H9 (cell line): ENCODE data around the gene LRP1B. TPM values are rescaled to one million over a fixed set of nuclear protein-coding genes. Genes with fewer than 3 reads are reported as not detected.

Experiments
- DNase-seq: peaks from one replicate; pipeline ENCODE4 v3.0.0-alpha.2; 2017
- H2AFZ ChIP-seq: one replicate; pipeline ENCODE4 v1.6.1; 2013; ENCODE audit warnings: mild to moderate bottlenecking, low read length, control low read depth, moderate library complexity
- H2AK5ac ChIP-seq: 2 replicates; pipeline ENCODE4 v1.6.1; 2013; ENCODE audit warnings: low read length, control low read depth, mixed read lengths; ENCODE audit not compliant: insufficient read length
- H2BK120ac ChIP-seq: one replicate; pipeline ENCODE4 v1.6.1; 2013; ENCODE audit warnings: low read depth, mild to moderate bottlenecking, low read length, control low read depth, inconsistent platforms; ENCODE audit not compliant: poor library complexity, severe bottlenecking
- H2BK12ac ChIP-seq: 2 replicates; pipeline ENCODE4 v1.6.1; 2013; ENCODE audit warnings: low read length, control low read depth, mixed read lengths, low read depth; ENCODE audit not compliant: insufficient read length
- H2BK15ac ChIP-seq: 2 replicates; pipeline ENCODE4 v1.6.1; 2013; ENCODE audit warnings: low read depth, low read length, control low read depth
- H2BK20ac ChIP-seq: one replicate; pipeline ENCODE4 v1.6.1; 2013; ENCODE audit warnings: low read depth, mild to moderate bottlenecking, low read length, control low read depth, inconsistent platforms; ENCODE audit not compliant: poor library complexity, severe bottlenecking
- H2BK5ac ChIP-seq: 2 replicates; pipeline ENCODE4 v1.6.1; 2013; ENCODE audit warnings: low read length, control low read depth, mixed read lengths; ENCODE audit not compliant: insufficient read length
- H3K14ac ChIP-seq: 2 replicates; pipeline ENCODE4 v1.6.1; 2013; ENCODE audit warnings: low read length, control low read depth; ENCODE audit not compliant: insufficient read depth
- H3K18ac ChIP-seq: 2 replicates; pipeline ENCODE4 v1.6.1; 2013; ENCODE audit warnings: low read depth, mild to moderate bottlenecking, mixed read lengths, low read length, control low read depth; ENCODE audit not compliant: insufficient read length
- H3K23ac ChIP-seq: 2 replicates; pipeline ENCODE4 v1.6.1; 2013; ENCODE audit warnings: low read length, control low read depth, mixed read lengths, low read depth; ENCODE audit not compliant: insufficient read length
- H3K23me2 ChIP-seq: 2 replicates; pipeline ENCODE4 v1.6.1; 2013; ENCODE audit warnings: low read depth, mild to moderate bottlenecking, mixed read lengths, low read length, control low read depth; ENCODE audit not compliant: insufficient read length, poor library complexity, severe bottlenecking
- H3K27ac ChIP-seq: 2 replicates; pipeline ENCODE4 v1.5.1; 2013; ENCODE audit warnings: low read length, control low read depth, mixed read lengths, low read depth; ENCODE audit not compliant: insufficient read length
- H3K27me3 ChIP-seq: 2 replicates; pipeline ENCODE4 v1.6.1; 2013; ENCODE audit warnings: low read length, control low read depth, inconsistent platforms; ENCODE audit not compliant: insufficient read depth
- H3K4ac ChIP-seq: 2 replicates; pipeline ENCODE4 v1.6.1; 2013; ENCODE audit warnings: low read depth, mild to moderate bottlenecking, control low read depth, inconsistent platforms, low read length, moderate library complexity
- H3K4me1 ChIP-seq: 2 replicates; pipeline ENCODE4 v1.6.1; 2013; ENCODE audit warnings: low read length, control low read depth, inconsistent platforms; ENCODE audit not compliant: insufficient read depth
- H3K4me2 ChIP-seq: 2 replicates; pipeline ENCODE4 v1.6.1; 2013; ENCODE audit warnings: low read length, control low read depth, mixed read lengths; ENCODE audit not compliant: insufficient read length, insufficient read depth
- H3K56ac ChIP-seq: 2 replicates; pipeline ENCODE4 v1.6.1; 2013; ENCODE audit warnings: low read depth, mild to moderate bottlenecking, mixed read lengths, low read length, control low read depth; ENCODE audit not compliant: insufficient read length
- H3K79me1 ChIP-seq: 2 replicates; pipeline ENCODE4 v1.6.1; 2013; ENCODE audit warnings: low read depth, mild to moderate bottlenecking, moderate library complexity, low read length, control low read depth, inconsistent platforms; ENCODE audit not compliant: insufficient read depth, poor library complexity, severe bottlenecking
- H3K79me2 ChIP-seq: 2 replicates; pipeline ENCODE4 v1.6.1; 2013; ENCODE audit warnings: low read length, control low read depth, inconsistent platforms; ENCODE audit not compliant: insufficient read depth
- H3K9ac ChIP-seq: 2 replicates; pipeline ENCODE4 v1.6.1; 2013; ENCODE audit warnings: low read length, control low read depth, mixed read lengths; ENCODE audit not compliant: insufficient read length; ENCODE audit errors: extremely low read depth
- H3K9me3 ChIP-seq: one replicate; pipeline ENCODE4 v1.6.1; 2013; ENCODE audit warnings: low read depth, low read length, inconsistent platforms; ENCODE audit not compliant: control insufficient read depth
- H3T11ph ChIP-seq: one replicate; pipeline ENCODE4 v1.6.1; 2013; ENCODE audit warnings: mild to moderate bottlenecking, low read length, control low read depth, inconsistent platforms
- H4K20me1 ChIP-seq: one replicate; pipeline ENCODE4 v1.6.1; 2013; ENCODE audit not compliant: control insufficient read depth, insufficient read length, insufficient read depth
- H4K5ac ChIP-seq: 2 replicates; pipeline ENCODE4 v1.6.1; 2013; ENCODE audit warnings: low read depth, mild to moderate bottlenecking, mixed read lengths, low read length, control low read depth; ENCODE audit not compliant: insufficient read length
- H4K8ac ChIP-seq: replicated peaks from 2 replicates; pipeline ENCODE4 v1.6.1; 2013; ENCODE audit warnings: low read length, control low read depth, mixed read lengths, low read depth; ENCODE audit not compliant: insufficient read length
- H4K91ac ChIP-seq: 2 replicates; pipeline ENCODE4 v1.6.1; 2013; ENCODE audit warnings: low read depth, mild to moderate bottlenecking, moderate library complexity, mixed read lengths, low read length, control low read depth; ENCODE audit not compliant: insufficient read length
- H3K27ac Mint-ChIP-seq, 3 experiments: 2 replicates in 2 of 3; 3 replicates in 1 of 3; pipeline ENCODE4 v1.8.0; 2020 to 2021; ENCODE audit warnings: mixed read lengths in 3 of 3, mild to moderate bottlenecking in 1 of 3, moderate library complexity in 1 of 3
- H3K27me3 Mint-ChIP-seq: 2 replicates; pipeline ENCODE4 v1.8.0; 2021; ENCODE audit warnings: low read depth, mild to moderate bottlenecking, moderate library complexity, mixed read lengths
- H3K36me3 Mint-ChIP-seq, 3 experiments: 2 replicates in 2 of 3; 3 replicates in 1 of 3; pipeline ENCODE4 v1.8.0; 2020 to 2021; ENCODE audit warnings: low read depth in 3 of 3, mixed read lengths in 3 of 3; ENCODE audit not compliant: insufficient read depth in 1 of 3
- H3K4me1 Mint-ChIP-seq, 2 experiments: 2 replicates each; pipeline ENCODE4 v1.8.0; 2020; ENCODE audit warnings: mixed read lengths in 2 of 2
- H3K4me3 Mint-ChIP-seq, 2 experiments: 2 replicates in 1 of 2; 3 replicates in 1 of 2; pipeline ENCODE4 v1.8.0; 2020 to 2021; ENCODE audit warnings: mild to moderate bottlenecking in 2 of 2, mixed read lengths in 2 of 2, moderate library complexity in 1 of 2
- H3K9me3 Mint-ChIP-seq, 2 experiments: 2 replicates in 1 of 2; 3 replicates in 1 of 2; pipeline ENCODE4 v1.8.0; 2020; ENCODE audit warnings: mild to moderate bottlenecking in 2 of 2, mixed read lengths in 2 of 2, moderate library complexity in 1 of 2
- WGBS: extraction: QIAGEN DNeasy Blood & Tissue Kit; methylation state at CpG from one replicate; pipeline ENCODE4 v1.1.7; 2013; ENCODE audit warnings: missing lambda C conversion rate, low lambda C conversion rate, mixed read lengths; ENCODE audit not compliant: insufficient read length; ENCODE audit errors: extremely low coverage; 5-methylcytosine and 5-hydroxymethylcytosine counted together
- total RNA-seq: library from RNA; stranded (reverse); gene quantifications from 2 replicates; pipeline ENCODE4 v1.2.1, GENCODE V29; 2021
- TF ChIP-seq, protein P1 (sequence below): fragments of 200-600 bp; sonication (generic); conservative IDR thresholded peaks from 3 replicates; pipeline ENCODE4 v1.8.0; 2021; ENCODE audit warnings: antibody characterized with exemption, mild to moderate bottlenecking

LRP1B gene
- total RNA-seq, 1 experiment from 2014 or later = not detected

DNA sequence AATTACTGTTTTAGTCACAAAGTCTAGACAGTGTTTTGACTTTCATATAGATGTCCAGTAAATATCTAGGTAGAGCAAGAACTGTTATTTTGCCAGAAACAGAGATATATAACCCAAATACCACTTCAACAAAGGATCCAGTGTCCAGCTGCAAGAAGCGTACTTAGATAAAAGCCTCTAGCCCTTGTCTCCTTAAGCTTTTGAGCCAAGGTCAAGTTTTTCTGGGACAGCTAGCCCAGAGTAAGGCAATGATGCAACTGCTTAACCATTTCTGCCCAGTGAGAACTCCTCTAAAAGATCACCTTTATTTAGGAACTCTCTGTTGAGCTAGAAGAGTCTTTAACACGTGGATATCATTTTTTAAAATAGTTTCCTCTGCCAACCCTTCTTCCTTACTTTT, 1925.7 kb downstream of the LRP1B start:
- H2BK5ac ChIP-seq = no peak overlapping the region
- no peak overlapping the region for H3K27ac Mint-ChIP-seq
- no peak overlapping the region for H3K9ac ChIP-seq
- H2AK5ac ChIP-seq = no peak overlapping the region
- H2BK15ac ChIP-seq = no peak overlapping the region
- H3K27ac ChIP-seq = no peak overlapping the region
- no peaks in the 10 kb centered on the region for H3K9me3 Mint-ChIP-seq
- no peak overlapping the region for H3K56ac ChIP-seq
- H3K4me1 ChIP-seq = no peaks in the 10 kb centered on the region
- H4K20me1 ChIP-seq = no peaks in the 10 kb centered on the region
- H3K9me3 ChIP-seq = no peaks in the 10 kb centered on the region
- no peak overlapping the region for H2BK12ac ChIP-seq
- no peak for DNase-seq
- H4K8ac ChIP-seq = no peak overlapping the region
- H3K4me1 Mint-ChIP-seq = no peaks in the 10 kb centered on the region
- no peak overlapping the region for H3K23ac ChIP-seq
- no CpG with 5 or more reads among the region's 2 CpGs for WGBS
- H3K14ac ChIP-seq = no peak overlapping the region
- no peaks in the 10 kb centered on the region for H3K79me2 ChIP-seq
- no peak overlapping the region for H4K5ac ChIP-seq
- no peak overlapping the region for H3K18ac ChIP-seq
- no peaks in the 10 kb centered on the region for H3K79me1 ChIP-seq
- H3K27me3 ChIP-seq = no peaks in the 10 kb centered on the region
- no peak overlapping the region for H3K4me3 Mint-ChIP-seq
- H2BK20ac ChIP-seq = no peak overlapping the region
- no peaks in the 10 kb centered on the region for H3K23me2 ChIP-seq
- H2AFZ ChIP-seq = no peak overlapping the region
- no peak overlapping the region for H3K4me2 ChIP-seq
- H3K27me3 Mint-ChIP-seq = no peaks in the 10 kb centered on the region
- H3K4ac ChIP-seq = no peak overlapping the region
- H3T11ph ChIP-seq = no peak overlapping the region
- H4K91ac ChIP-seq = no peak overlapping the region
- no peaks in the 10 kb centered on the region for H3K36me3 Mint-ChIP-seq
- H2BK120ac ChIP-seq = no peak overlapping the region
- TF ChIP-seq, protein P1, sequence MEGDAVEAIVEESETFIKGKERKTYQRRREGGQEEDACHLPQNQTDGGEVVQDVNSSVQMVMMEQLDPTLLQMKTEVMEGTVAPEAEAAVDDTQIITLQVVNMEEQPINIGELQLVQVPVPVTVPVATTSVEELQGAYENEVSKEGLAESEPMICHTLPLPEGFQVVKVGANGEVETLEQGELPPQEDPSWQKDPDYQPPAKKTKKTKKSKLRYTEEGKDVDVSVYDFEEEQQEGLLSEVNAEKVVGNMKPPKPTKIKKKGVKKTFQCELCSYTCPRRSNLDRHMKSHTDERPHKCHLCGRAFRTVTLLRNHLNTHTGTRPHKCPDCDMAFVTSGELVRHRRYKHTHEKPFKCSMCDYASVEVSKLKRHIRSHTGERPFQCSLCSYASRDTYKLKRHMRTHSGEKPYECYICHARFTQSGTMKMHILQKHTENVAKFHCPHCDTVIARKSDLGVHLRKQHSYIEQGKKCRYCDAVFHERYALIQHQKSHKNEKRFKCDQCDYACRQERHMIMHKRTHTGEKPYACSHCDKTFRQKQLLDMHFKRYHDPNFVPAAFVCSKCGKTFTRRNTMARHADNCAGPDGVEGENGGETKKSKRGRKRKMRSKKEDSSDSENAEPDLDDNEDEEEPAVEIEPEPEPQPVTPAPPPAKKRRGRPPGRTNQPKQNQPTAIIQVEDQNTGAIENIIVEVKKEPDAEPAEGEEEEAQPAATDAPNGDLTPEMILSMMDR = no peak
